MM.1S (cell line): ENCODE data around the gene C10orf120.

Experiments used
- EZH2phosphoT487 ChIP-seq: fragments of 300-600 bp; sonication (generic); IDR thresholded peaks from 2 replicates; pipeline ENCODE4 v1.6.1; 2018; ENCODE audit warnings: antibody characterized with exemption, low read length
- TF ChIP-seq, protein P1 (sequence below): fragments of 300-600 bp; sonication (generic); IDR thresholded peaks from 2 replicates; pipeline ENCODE4 v1.5.1; 2016; ENCODE audit warnings: antibody characterized with exemption, low read length, mixed read lengths

DNA sequence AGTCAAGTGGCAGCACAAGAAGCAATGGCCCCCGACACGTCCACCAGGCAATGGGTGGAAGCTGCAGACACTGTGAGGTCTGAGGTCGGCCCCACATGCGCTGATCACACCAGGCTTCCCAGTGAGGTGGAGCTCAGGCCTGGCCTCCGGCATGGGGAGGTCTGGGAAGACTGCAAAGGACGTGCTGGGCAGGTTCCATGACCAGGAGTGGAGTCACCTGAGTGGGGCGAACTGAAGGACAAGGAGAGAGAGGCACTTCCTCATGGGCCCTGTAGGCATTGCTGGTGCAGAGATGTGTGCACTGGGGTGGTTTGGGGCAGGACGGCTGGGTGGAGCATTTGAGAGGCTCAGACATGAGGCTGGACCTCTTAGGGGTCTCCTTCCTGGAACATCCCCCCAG, 35.1 kb downstream of the C10orf120 start:
- TF ChIP-seq, protein P1, sequence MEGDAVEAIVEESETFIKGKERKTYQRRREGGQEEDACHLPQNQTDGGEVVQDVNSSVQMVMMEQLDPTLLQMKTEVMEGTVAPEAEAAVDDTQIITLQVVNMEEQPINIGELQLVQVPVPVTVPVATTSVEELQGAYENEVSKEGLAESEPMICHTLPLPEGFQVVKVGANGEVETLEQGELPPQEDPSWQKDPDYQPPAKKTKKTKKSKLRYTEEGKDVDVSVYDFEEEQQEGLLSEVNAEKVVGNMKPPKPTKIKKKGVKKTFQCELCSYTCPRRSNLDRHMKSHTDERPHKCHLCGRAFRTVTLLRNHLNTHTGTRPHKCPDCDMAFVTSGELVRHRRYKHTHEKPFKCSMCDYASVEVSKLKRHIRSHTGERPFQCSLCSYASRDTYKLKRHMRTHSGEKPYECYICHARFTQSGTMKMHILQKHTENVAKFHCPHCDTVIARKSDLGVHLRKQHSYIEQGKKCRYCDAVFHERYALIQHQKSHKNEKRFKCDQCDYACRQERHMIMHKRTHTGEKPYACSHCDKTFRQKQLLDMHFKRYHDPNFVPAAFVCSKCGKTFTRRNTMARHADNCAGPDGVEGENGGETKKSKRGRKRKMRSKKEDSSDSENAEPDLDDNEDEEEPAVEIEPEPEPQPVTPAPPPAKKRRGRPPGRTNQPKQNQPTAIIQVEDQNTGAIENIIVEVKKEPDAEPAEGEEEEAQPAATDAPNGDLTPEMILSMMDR: no peak
- no peak for TF ChIP-seq EZH2phosphoT487
